ENCODE measurements around the gene HTR3B.

GRCh38 chr11:113991170-113991569 is 86.6 kb downstream of the HTR3B start:
- TF ChIP-seq, protein P1, sequence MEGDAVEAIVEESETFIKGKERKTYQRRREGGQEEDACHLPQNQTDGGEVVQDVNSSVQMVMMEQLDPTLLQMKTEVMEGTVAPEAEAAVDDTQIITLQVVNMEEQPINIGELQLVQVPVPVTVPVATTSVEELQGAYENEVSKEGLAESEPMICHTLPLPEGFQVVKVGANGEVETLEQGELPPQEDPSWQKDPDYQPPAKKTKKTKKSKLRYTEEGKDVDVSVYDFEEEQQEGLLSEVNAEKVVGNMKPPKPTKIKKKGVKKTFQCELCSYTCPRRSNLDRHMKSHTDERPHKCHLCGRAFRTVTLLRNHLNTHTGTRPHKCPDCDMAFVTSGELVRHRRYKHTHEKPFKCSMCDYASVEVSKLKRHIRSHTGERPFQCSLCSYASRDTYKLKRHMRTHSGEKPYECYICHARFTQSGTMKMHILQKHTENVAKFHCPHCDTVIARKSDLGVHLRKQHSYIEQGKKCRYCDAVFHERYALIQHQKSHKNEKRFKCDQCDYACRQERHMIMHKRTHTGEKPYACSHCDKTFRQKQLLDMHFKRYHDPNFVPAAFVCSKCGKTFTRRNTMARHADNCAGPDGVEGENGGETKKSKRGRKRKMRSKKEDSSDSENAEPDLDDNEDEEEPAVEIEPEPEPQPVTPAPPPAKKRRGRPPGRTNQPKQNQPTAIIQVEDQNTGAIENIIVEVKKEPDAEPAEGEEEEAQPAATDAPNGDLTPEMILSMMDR (IDR thresholded peaks at IDR 0.05), result no peak
- no peak for TF ChIP-seq POLR2A (IDR thresholded peaks at IDR 0.05)

All from thyroid gland (tissue), 4 donors.